Measurements from ENCODE around the gene LGALS14. TPM values are rescaled to one million over a fixed set of nuclear protein-coding genes. Genes with fewer than 3 reads are reported as not detected.
"Not testable (repeated sequence)": the region's sequence is repeated elsewhere in the genome, so short reads cannot be mapped to it uniquely, and the experiment has no call there.

The LGALS14 gene
- total RNA-seq, 2 experiments from 2014 or later = not detected

- no peak for TF ChIP-seq EZH2phosphoT487 (IDR thresholded peaks at IDR 0.05; ENCODE audit: borderline replicate concordance, low read depth, low read length)
- TF ChIP-seq, protein P1, sequence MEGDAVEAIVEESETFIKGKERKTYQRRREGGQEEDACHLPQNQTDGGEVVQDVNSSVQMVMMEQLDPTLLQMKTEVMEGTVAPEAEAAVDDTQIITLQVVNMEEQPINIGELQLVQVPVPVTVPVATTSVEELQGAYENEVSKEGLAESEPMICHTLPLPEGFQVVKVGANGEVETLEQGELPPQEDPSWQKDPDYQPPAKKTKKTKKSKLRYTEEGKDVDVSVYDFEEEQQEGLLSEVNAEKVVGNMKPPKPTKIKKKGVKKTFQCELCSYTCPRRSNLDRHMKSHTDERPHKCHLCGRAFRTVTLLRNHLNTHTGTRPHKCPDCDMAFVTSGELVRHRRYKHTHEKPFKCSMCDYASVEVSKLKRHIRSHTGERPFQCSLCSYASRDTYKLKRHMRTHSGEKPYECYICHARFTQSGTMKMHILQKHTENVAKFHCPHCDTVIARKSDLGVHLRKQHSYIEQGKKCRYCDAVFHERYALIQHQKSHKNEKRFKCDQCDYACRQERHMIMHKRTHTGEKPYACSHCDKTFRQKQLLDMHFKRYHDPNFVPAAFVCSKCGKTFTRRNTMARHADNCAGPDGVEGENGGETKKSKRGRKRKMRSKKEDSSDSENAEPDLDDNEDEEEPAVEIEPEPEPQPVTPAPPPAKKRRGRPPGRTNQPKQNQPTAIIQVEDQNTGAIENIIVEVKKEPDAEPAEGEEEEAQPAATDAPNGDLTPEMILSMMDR (conservative IDR thresholded peaks at IDR 0.05; ENCODE audit: low read length) = no peak
- CTCF ChIA-PET (ENCODE audit: unreplicated experiment) = no interaction called here
Measured at GRCh38 chr19:39681416-39681815, 22.9 kb upstream of the LGALS14 start.

GRCh38 chr19:39684267-39684666 lies 20.0 kb upstream of the LGALS14 start:
- CTCF ChIA-PET (ENCODE audit: unreplicated experiment) = no interaction called here
- TF ChIP-seq, protein P1 (conservative IDR thresholded peaks at IDR 0.05; ENCODE audit: low read length) = no peak
- no peak for TF ChIP-seq EZH2phosphoT487 (IDR thresholded peaks at IDR 0.05; ENCODE audit: borderline replicate concordance, low read depth, low read length)
- Histone ChIP-seq H3K79me2 (ENCODE audit: insufficient read depth, low read depth, low read length) (no peaks in the 10 kb centered on the region), H3K27ac (ENCODE audit: low read depth, low read length, poor library complexity, severe bottlenecking) (no peak overlapping the region), H3K4me3 (ENCODE audit: low read depth, low read length, poor library complexity, severe bottlenecking) (no peak overlapping the region), H4K20me1 (ENCODE audit: insufficient read depth, low read length) (no peaks in the 10 kb centered on the region), H3K9me3 (ENCODE audit: low read length) (no peaks in the 10 kb centered on the region; the same call in 1 of the 2 replicates), H3K36me3 (ENCODE audit: insufficient read depth, low read length) (no peaks in the 10 kb centered on the region), H3K4me1 (ENCODE audit: insufficient read depth, low read length, poor library complexity, severe bottlenecking) (no peaks in the 10 kb centered on the region), H3K4me2 (ENCODE audit: low read length) (no peak overlapping the region), H2AFZ (ENCODE audit: low read length) (no peak overlapping the region), H3K9me2 (ENCODE audit: insufficient read depth, low read length) (no peaks in the 10 kb centered on the region)
- intact Hi-C loops (cut with micrococcal nuclease; ENCODE audit: unreplicated experiment) = no loop called here
- no peak for DNase-seq (ENCODE audit: low spot score)
- POLR2A ChIA-PET = no interaction called here
- no TSS peak for BruUV-seq (replicated peaks)

More at GRCh38 chr19:39681416-39681815, 22.9 kb upstream of the LGALS14 start:
- Histone ChIP-seq H4K20me1 (ENCODE audit: insufficient read depth, low read length) (no peaks in the 10 kb centered on the region), H3K4me1 (ENCODE audit: insufficient read depth, low read length, poor library complexity, severe bottlenecking) (no peaks in the 10 kb centered on the region), H3K27ac (ENCODE audit: low read depth, low read length, poor library complexity, severe bottlenecking) (no peak overlapping the region), H3K4me2 (ENCODE audit: low read length) (no peak overlapping the region), H3K79me2 (ENCODE audit: insufficient read depth, low read depth, low read length) (no peaks in the 10 kb centered on the region), H3K9me3 (ENCODE audit: low read length) (no peaks in the 10 kb centered on the region), H3K9me2 (ENCODE audit: insufficient read depth, low read length) (no peaks in the 10 kb centered on the region), H3K36me3 (ENCODE audit: insufficient read depth, low read length) (no peaks in the 10 kb centered on the region), H3K4me3 (ENCODE audit: low read depth, low read length, poor library complexity, severe bottlenecking) (no peak overlapping the region), H2AFZ (ENCODE audit: low read length) (no peak overlapping the region)
- POLR2A ChIA-PET = no interaction called here
- no TSS peak for BruUV-seq (replicated peaks)
- intact Hi-C loops (cut with micrococcal nuclease; ENCODE audit: unreplicated experiment) = no loop called here
- DNase-seq (ENCODE audit: low spot score) = no peak

- H3K4me3 ChIP-seq (ENCODE audit: low read depth, low read length, poor library complexity, severe bottlenecking) = no peak overlapping the region
- no peaks in the 10 kb centered on the region; the same call in 1 of the 2 replicates for H3K9me3 ChIP-seq (ENCODE audit: low read length)
- no peaks in the 10 kb centered on the region for H3K4me1 ChIP-seq (ENCODE audit: insufficient read depth, low read length, poor library complexity, severe bottlenecking)
- no peak overlapping the region for H3K4me2 ChIP-seq (ENCODE audit: low read length)
- H4K20me1 ChIP-seq (ENCODE audit: insufficient read depth, low read length) = no peaks in the 10 kb centered on the region
- no TSS peak for BruUV-seq (replicated peaks)
- H2AFZ ChIP-seq (ENCODE audit: low read length) = no peak overlapping the region
- TF ChIP-seq EZH2phosphoT487 (IDR thresholded peaks at IDR 0.05; ENCODE audit: borderline replicate concordance, low read depth, low read length) = no peak
- TF ChIP-seq, protein P1 (conservative IDR thresholded peaks at IDR 0.05; ENCODE audit: low read length) = no peak
- no peaks in the 10 kb centered on the region for H3K9me2 ChIP-seq (ENCODE audit: insufficient read depth, low read length)
- intact Hi-C loops (cut with micrococcal nuclease; ENCODE audit: unreplicated experiment) = no loop called here
- DNase-seq (ENCODE audit: low spot score) = no peak
- CTCF ChIA-PET (ENCODE audit: unreplicated experiment) = no interaction called here
- no peak overlapping the region for H3K27ac ChIP-seq (ENCODE audit: low read depth, low read length, poor library complexity, severe bottlenecking)
- no peaks in the 10 kb centered on the region for H3K79me2 ChIP-seq (ENCODE audit: insufficient read depth, low read depth, low read length)
- H3K36me3 ChIP-seq (ENCODE audit: insufficient read depth, low read length) = no peaks in the 10 kb centered on the region
- POLR2A ChIA-PET = no interaction called here
Measured at GRCh38 chr19:39686739-39687138, 17.5 kb upstream of the LGALS14 start.

- CTCF ChIA-PET (ENCODE audit: unreplicated experiment); H2AFZ ChIP-seq (ENCODE audit: low read length); H3K4me3 ChIP-seq (ENCODE audit: low read depth, low read length, poor library complexity, severe bottlenecking); H3K9me3 ChIP-seq (ENCODE audit: low read length); BruUV-seq (replicated peaks); H3K36me3 ChIP-seq (ENCODE audit: insufficient read depth, low read length); POLR2A ChIA-PET; H3K79me2 ChIP-seq (ENCODE audit: insufficient read depth, low read depth, low read length); H3K4me1 ChIP-seq (ENCODE audit: insufficient read depth, low read length, poor library complexity, severe bottlenecking); H4K20me1 ChIP-seq (ENCODE audit: insufficient read depth, low read length); intact Hi-C loops (cut with micrococcal nuclease; ENCODE audit: unreplicated experiment); H3K27ac ChIP-seq (ENCODE audit: low read depth, low read length, poor library complexity, severe bottlenecking); H3K4me2 ChIP-seq (ENCODE audit: low read length); H3K9me2 ChIP-seq (ENCODE audit: insufficient read depth, low read length); DNase-seq (ENCODE audit: low spot score): not testable (repeated sequence)
Measured at GRCh38 chr19:39688637-39689036, 15.6 kb upstream of the LGALS14 start.

Measured in OCI-LY7 (cell line).